HepG2 (cell line): ENCODE data around the gene C1orf141. TPM values are rescaled to one million over a fixed set of nuclear protein-coding genes. Genes with fewer than 3 reads are reported as not detected.
"Not testable (repeated sequence)": the region's sequence is repeated elsewhere in the genome, so short reads cannot be mapped to it uniquely, and the experiment has no call there.

ENCODE experiments used
- ATAC-seq: fragments of 200-7000 bp; cut with Tn5 transposase; 3 replicates; pipeline ENCODE4 v1.9.1; 2020; ENCODE audit warnings: mild to moderate bottlenecking, moderate library complexity
- BruUV-seq: library from RNA; stranded (reverse); fragments of 400-500 nt; replicated peaks from 2 replicates; lab custom pipeline; 2021; lab: Mats Ljungman, UMichigan
- CTCF ChIA-PET: fragments of 300-600 bp; formaldehyde crosslinking; extraction: SDS; loops from one replicate; lab custom pipeline; 2021; ENCODE audit warnings: low total read pairs, inconsistent platforms, low intra/inter-chr PET ratio; lab: Yijun Ruan, JAX
- POLR2A ChIA-PET: fragments of 350-600 bp; sonication (Branson Sonifier 250); formaldehyde crosslinking; loops from one replicate; lab custom pipeline; 2020; ENCODE audit warnings: antibody characterized with exemption, inconsistent platforms; lab: Yijun Ruan, JAX
- DNase-seq: peaks from one replicate; pipeline ENCODE4 v3.0.0-alpha.2; 2015; ENCODE audit warnings: low spot score
- FAIRE-seq: peaks from 3 replicates; lab custom pipeline; 2011; peaks lifted over from hg19 to GRCh38; lab: Jason Lieb, UNC
- H2AFZ ChIP-seq: one replicate; pipeline ENCODE4 v1.6.1; 2011; ENCODE audit warnings: low read length, inconsistent platforms
- H3K27ac ChIP-seq: fragments of 300-600 bp; 3 replicates; pipeline ENCODE4 v1.8.0; 2011; ENCODE audit warnings: mixed run types, mild to moderate bottlenecking, mixed read lengths, low read length, inconsistent platforms; ENCODE audit not compliant: insufficient read depth; ENCODE audit errors: extremely low read length
- H3K27me3 ChIP-seq, 2 experiments: fragments of 200-600 bp in 1 of 2; 2 replicates in 1 of 2; 3 replicates in 1 of 2; pipeline versions ENCODE4 v1.6.0 to v1.8.0; 2011; ENCODE audit warnings: low read length in 2 of 2, mild to moderate bottlenecking in 2 of 2, moderate library complexity in 2 of 2, inconsistent platforms in 1 of 2; ENCODE audit not compliant: insufficient read depth in 2 of 2, control insufficient read depth in 1 of 2
- H3K36me3 ChIP-seq, 2 experiments: fragments of 200-600 bp in 1 of 2; replicated peaks in 1 of 2; 2 replicates in 1 of 2; 3 replicates in 1 of 2; pipeline versions ENCODE4 v1.5.1 to v1.8.0; 2011; ENCODE audit warnings: low read length in 2 of 2, inconsistent platforms in 1 of 2; ENCODE audit not compliant: insufficient read depth in 2 of 2, control insufficient read depth in 1 of 2
- H3K4me1 ChIP-seq: 2 replicates; pipeline ENCODE4 v1.5.1; 2012; ENCODE audit warnings: low read length, inconsistent platforms; ENCODE audit not compliant: insufficient read depth
- H3K4me2 ChIP-seq: 2 replicates; pipeline ENCODE4 v1.6.0; 2011; ENCODE audit warnings: low read depth, low read length, inconsistent platforms
- H3K4me3 ChIP-seq, 3 experiments: fragments of 200-600 bp in 1 of 3; sonication (generic), shearing (Covaris generic) in 1 of 3; replicated peaks in 1 of 3; 2 replicates each; pipeline ENCODE4 v1.5.1; 2011 to 2016; ENCODE audit warnings: low read length in 3 of 3, inconsistent platforms in 2 of 3, low read depth in 2 of 3, mild to moderate bottlenecking in 2 of 3, control low read depth in 1 of 3, mixed read lengths in 1 of 3; ENCODE audit not compliant: insufficient read depth in 1 of 3
- H3K79me2 ChIP-seq: one replicate; pipeline ENCODE4 v1.6.1; 2011; ENCODE audit warnings: low read length, inconsistent platforms; ENCODE audit not compliant: insufficient read depth
- H3K9ac ChIP-seq: 2 replicates; pipeline ENCODE4 v1.6.0; 2011; ENCODE audit warnings: mild to moderate bottlenecking, low read depth, low read length, inconsistent platforms; ENCODE audit not compliant: insufficient read depth
- H3K9me3 ChIP-seq: 2 replicates; pipeline ENCODE4 v1.5.1; 2012; ENCODE audit warnings: mild to moderate bottlenecking, low read length
- H4K20me1 ChIP-seq: 2 replicates; pipeline ENCODE4 v1.6.0; 2011; ENCODE audit warnings: inconsistent platforms, mild to moderate bottlenecking, low read length, moderate library complexity; ENCODE audit not compliant: insufficient read depth
- KDM3A ChIP-seq: IDR thresholded peaks from 2 replicates; pipeline ENCODE4 v1.6.1; 2018; ENCODE audit warnings: low read depth, missing compliant biosample characterization
- MBNL3 ChIP-seq: fragments of 250-450 bp; sonication (Bioruptor Pico); conservative IDR thresholded peaks from 2 replicates; pipeline ENCODE4 v1.8.0; 2022; ENCODE audit warnings: mild to moderate bottlenecking, inconsistent platforms
- ZSCAN20 ChIP-seq: sonication (generic); formaldehyde crosslinking; IDR thresholded peaks from 2 replicates; pipeline ENCODE4 v1.4.0; 2020; ENCODE audit warnings: missing genetic modification reagents, mild to moderate bottlenecking, borderline replicate concordance
- WGBS: methylation state at CpG from one replicate; pipeline ENCODE4 v1.1.6; 2017; ENCODE audit warnings: low lambda C conversion rate; 5-methylcytosine and 5-hydroxymethylcytosine counted together
- in situ Hi-C: cut with HindIII; loops from 2 replicates; pipeline ENCODE4 v1.10.0; 2017; ENCODE audit warnings: low pct_unique_long_range_greater_than_20kb; ENCODE audit not compliant: extremely low pct_ligation_motif_present
- intact Hi-C: fragments of 100-400 bp; cut with micrococcal nuclease; formaldehyde crosslinking; loops from one replicate; pipeline ENCODE4 v1.10.0; 2022; ENCODE audit not compliant: unreplicated experiment
- polyA plus RNA-seq, 8 experiments: library from polyadenylated mRNA; depleted of rRNA in 3 of 8; stranded (reverse) in 7 of 8; unstranded in 1 of 8; fragments of >200 nt; fragmentation: Illumina TruSeq in 4 of 8; extraction: Trizol in 4 of 8; gene quantifications; 2 replicates each; pipeline versions ENCODE4 v1.2.1 to v1.2.3, GENCODE V29; 2011 to 2016; ENCODE audit warnings: low read depth in 4 of 8, missing spikeins in 1 of 8, mixed read lengths in 1 of 8; ENCODE audit not compliant: insufficient read depth in 1 of 8
- total RNA-seq, 5 experiments: library from RNA; depleted of rRNA; stranded (reverse); fragments of >200 nt; fragmentation: Illumina TruSeq; extraction: Trizol; gene quantifications; 2 replicates each; pipeline ENCODE4 v1.2.3, GENCODE V29; 2016; ENCODE audit warnings: low read depth in 1 of 5
- TF ChIP-seq, protein P1 (sequence below): sonication (generic); formaldehyde crosslinking; IDR thresholded peaks from 2 replicates; pipeline ENCODE4 v1.4.0; 2020; ENCODE audit warnings: missing genetic modification reagents, borderline replicate concordance

The C1orf141 gene
- total and polyA plus RNA-seq, 2 of the 13 experiments (the other 11 are each of a cell fraction or from before 2014, with no cell fraction given) = not detected

DNA sequence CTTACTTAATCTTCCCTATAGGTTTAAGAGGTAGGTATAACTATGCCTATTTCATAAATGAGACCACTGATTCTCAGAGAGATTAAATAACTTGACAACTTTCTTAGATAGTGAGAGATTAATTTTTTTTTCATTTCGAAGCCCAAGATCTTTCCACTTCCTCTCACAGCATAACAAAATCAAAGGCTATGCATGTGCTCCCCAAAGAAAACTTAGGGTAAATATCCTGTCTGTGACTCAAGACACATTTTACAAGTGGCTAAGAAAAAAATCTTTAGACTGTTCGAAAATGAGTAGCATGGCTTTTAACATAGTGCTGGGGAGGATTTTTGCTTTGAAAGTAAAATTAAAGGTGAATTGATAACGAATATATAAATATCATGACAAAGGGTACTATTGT, 8.2 kb upstream of the C1orf141 start (continued):
- TF ChIP-seq, protein P1, sequence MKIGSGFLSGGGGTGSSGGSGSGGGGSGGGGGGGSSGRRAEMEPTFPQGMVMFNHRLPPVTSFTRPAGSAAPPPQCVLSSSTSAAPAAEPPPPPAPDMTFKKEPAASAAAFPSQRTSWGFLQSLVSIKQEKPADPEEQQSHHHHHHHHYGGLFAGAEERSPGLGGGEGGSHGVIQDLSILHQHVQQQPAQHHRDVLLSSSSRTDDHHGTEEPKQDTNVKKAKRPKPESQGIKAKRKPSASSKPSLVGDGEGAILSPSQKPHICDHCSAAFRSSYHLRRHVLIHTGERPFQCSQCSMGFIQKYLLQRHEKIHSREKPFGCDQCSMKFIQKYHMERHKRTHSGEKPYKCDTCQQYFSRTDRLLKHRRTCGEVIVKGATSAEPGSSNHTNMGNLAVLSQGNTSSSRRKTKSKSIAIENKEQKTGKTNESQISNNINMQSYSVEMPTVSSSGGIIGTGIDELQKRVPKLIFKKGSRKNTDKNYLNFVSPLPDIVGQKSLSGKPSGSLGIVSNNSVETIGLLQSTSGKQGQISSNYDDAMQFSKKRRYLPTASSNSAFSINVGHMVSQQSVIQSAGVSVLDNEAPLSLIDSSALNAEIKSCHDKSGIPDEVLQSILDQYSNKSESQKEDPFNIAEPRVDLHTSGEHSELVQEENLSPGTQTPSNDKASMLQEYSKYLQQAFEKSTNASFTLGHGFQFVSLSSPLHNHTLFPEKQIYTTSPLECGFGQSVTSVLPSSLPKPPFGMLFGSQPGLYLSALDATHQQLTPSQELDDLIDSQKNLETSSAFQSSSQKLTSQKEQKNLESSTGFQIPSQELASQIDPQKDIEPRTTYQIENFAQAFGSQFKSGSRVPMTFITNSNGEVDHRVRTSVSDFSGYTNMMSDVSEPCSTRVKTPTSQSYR (CRISPR knock-in tag) = no peak
- TF ChIP-seq MBNL3 (CRISPR knock-in tag) (no peak), KDM3A (CRISPR knock-in tag) (no peak), ZSCAN20 (CRISPR knock-in tag) (no peak)

DNA sequence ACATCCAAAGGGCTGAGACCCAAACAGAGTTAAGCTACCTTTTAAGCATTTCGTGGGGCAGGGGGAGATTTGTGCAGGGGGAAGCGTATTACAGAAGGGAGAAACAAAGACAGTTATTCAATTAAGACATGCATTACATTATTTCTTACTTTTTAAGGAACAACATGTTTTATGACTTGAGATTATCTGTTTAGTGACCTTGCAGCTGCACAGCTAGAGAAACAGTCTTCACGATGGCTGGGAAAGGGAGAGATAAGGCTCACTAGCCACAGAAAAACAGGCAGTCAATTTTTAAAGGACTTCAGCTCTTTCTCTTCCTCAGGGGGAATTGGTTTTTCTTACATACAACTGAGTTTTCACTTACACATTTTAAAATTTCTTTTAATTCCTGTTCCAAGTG, 7.1 kb upstream of the C1orf141 start:
- ATAC-seq, H3K27ac ChIP-seq, H3K36me3 ChIP-seq, H3K4me3 ChIP-seq, H3K9ac ChIP-seq, H3K4me2 ChIP-seq, BruUV-seq, H3K27me3 ChIP-seq, H4K20me1 ChIP-seq, H3K79me2 ChIP-seq, CTCF ChIA-PET, H2AFZ ChIP-seq, DNase-seq, POLR2A ChIA-PET, H3K9me3 ChIP-seq, FAIRE-seq: not testable (repeated sequence)
- intact Hi-C loops (loop anchor here (10.0 kb wide), 1 partner anchor 207 kb away; no protein-coding TSS in a partner anchor), in situ Hi-C loops (loop anchor here (10.0 kb wide), 1 partner anchor 377 kb away; no protein-coding TSS in a partner anchor)
- 54% methylated on average over 3 of the region's 3 CpGs for WGBS
- peaks cover 19% of the 10 kb centered on the region for H3K4me1 ChIP-seq
